Mesenchymal stem cell (in vitro differentiated cells and primary cell): ENCODE data around the gene VIPR2.

ENCODE experiments used
- DNase-seq: peaks from one replicate; pipeline ENCODE4 v3.0.0-alpha.2; 2013
- H2AFZ ChIP-seq: one replicate; pipeline ENCODE4 v1.6.1; 2013; ENCODE audit warnings: low read depth, mild to moderate bottlenecking, control low read depth, inconsistent platforms, low read length, moderate library complexity
- H2AK5ac ChIP-seq: 2 replicates; pipeline ENCODE4 v1.6.1; 2013; ENCODE audit warnings: low read length, moderate library complexity, mild to moderate bottlenecking, inconsistent platforms; ENCODE audit not compliant: severe bottlenecking
- H2BK120ac ChIP-seq: one replicate; pipeline ENCODE4 v1.6.1; 2013; ENCODE audit warnings: low read depth, mild to moderate bottlenecking, inconsistent platforms, low read length, moderate library complexity
- H2BK12ac ChIP-seq, 2 experiments: one replicate each; pipeline ENCODE4 v1.6.1; 2013; ENCODE audit warnings: inconsistent platforms in 2 of 2, low read length in 2 of 2, mild to moderate bottlenecking in 2 of 2, moderate library complexity in 2 of 2, control low read depth in 1 of 2
- H2BK15ac ChIP-seq: one replicate; pipeline ENCODE4 v1.6.1; 2013; ENCODE audit warnings: mild to moderate bottlenecking, low read depth, inconsistent platforms; ENCODE audit not compliant: poor library complexity, severe bottlenecking
- H2BK5ac ChIP-seq: 2 replicates; pipeline ENCODE4 v1.6.1; 2013; ENCODE audit warnings: low read depth, mild to moderate bottlenecking, low read length, control low read depth, inconsistent platforms; ENCODE audit not compliant: poor library complexity, severe bottlenecking
- H3K14ac ChIP-seq, 2 experiments: one replicate each; pipeline ENCODE4 v1.6.1; 2013; ENCODE audit warnings: inconsistent platforms in 2 of 2, low read length in 2 of 2, control low read depth in 1 of 2, mild to moderate bottlenecking in 1 of 2, moderate library complexity in 1 of 2
- H3K18ac ChIP-seq, 2 experiments: one replicate each; pipeline ENCODE4 v1.6.1; 2013; ENCODE audit warnings: inconsistent platforms in 2 of 2, low read length in 2 of 2, control low read depth in 1 of 2, low read depth in 1 of 2, mild to moderate bottlenecking in 1 of 2
- H3K23ac ChIP-seq, 2 experiments: one replicate each; pipeline ENCODE4 v1.6.1; 2013; ENCODE audit warnings: inconsistent platforms in 2 of 2, low read length in 2 of 2, mild to moderate bottlenecking in 2 of 2, moderate library complexity in 2 of 2, control low read depth in 1 of 2
- H3K27ac ChIP-seq: 2 replicates; pipeline ENCODE4 v1.5.1; 2013; ENCODE audit warnings: mild to moderate bottlenecking, moderate library complexity, low read length, control low read depth, inconsistent platforms; ENCODE audit not compliant: poor library complexity, severe bottlenecking
- H3K27me3 ChIP-seq, 2 experiments: 2 replicates each; pipeline versions ENCODE4 v1.6.1 to v1.7.0; 2013; ENCODE audit warnings: low read length in 2 of 2, mild to moderate bottlenecking in 2 of 2, moderate library complexity in 2 of 2, control low read depth in 1 of 2, inconsistent platforms in 1 of 2; ENCODE audit not compliant: control insufficient read depth in 1 of 2, insufficient read depth in 1 of 2
- H3K36me3 ChIP-seq, 2 experiments: 2 replicates each; pipeline versions ENCODE4 v1.6.1 to v1.7.0; 2013; ENCODE audit warnings: low read length in 2 of 2, control low read depth in 1 of 2, inconsistent platforms in 1 of 2, low read depth in 1 of 2, mild to moderate bottlenecking in 1 of 2; ENCODE audit not compliant: insufficient read depth in 2 of 2, control insufficient read depth in 1 of 2
- H3K4ac ChIP-seq, 2 experiments: one replicate each; pipeline ENCODE4 v1.6.1; 2013; ENCODE audit warnings: inconsistent platforms in 2 of 2, low read length in 2 of 2, mild to moderate bottlenecking in 2 of 2, moderate library complexity in 2 of 2, control low read depth in 1 of 2, low read depth in 1 of 2
- H3K4me1 ChIP-seq: 2 replicates; pipeline ENCODE4 v1.6.1; 2013; ENCODE audit warnings: low read depth, low read length, control low read depth; ENCODE audit not compliant: control insufficient read depth, insufficient read depth
- H3K4me2 ChIP-seq: 2 replicates; pipeline ENCODE4 v1.6.1; 2013; ENCODE audit warnings: low read length, mild to moderate bottlenecking, inconsistent platforms; ENCODE audit not compliant: poor library complexity, severe bottlenecking
- H3K4me3 ChIP-seq, 2 experiments: 2 replicates each; pipeline versions ENCODE4 v1.5.1 to v1.7.0; 2013; ENCODE audit warnings: low read length in 2 of 2, mild to moderate bottlenecking in 2 of 2, control low read depth in 1 of 2, low read depth in 1 of 2; ENCODE audit not compliant: insufficient read depth in 1 of 2
- H3K79me1 ChIP-seq: replicated peaks from 2 replicates; pipeline ENCODE4 v1.6.1; 2013; ENCODE audit warnings: mild to moderate bottlenecking, control low read depth, low read length, inconsistent platforms; ENCODE audit not compliant: poor library complexity, severe bottlenecking
- H3K9ac ChIP-seq: 2 replicates; pipeline ENCODE4 v1.7.0; 2013; ENCODE audit warnings: mild to moderate bottlenecking, low read length, moderate library complexity
- H3K9me3 ChIP-seq: 2 replicates; pipeline ENCODE4 v1.7.0; 2013; ENCODE audit warnings: mild to moderate bottlenecking, low read length; ENCODE audit not compliant: control insufficient read depth
- H4K8ac ChIP-seq: one replicate; pipeline ENCODE4 v1.6.1; 2013; ENCODE audit warnings: inconsistent platforms, mild to moderate bottlenecking, low read length, moderate library complexity
- H4K91ac ChIP-seq: one replicate; pipeline ENCODE4 v1.6.1; 2013; ENCODE audit warnings: mild to moderate bottlenecking, low read length, inconsistent platforms
- WGBS: methylation state at CpG from one replicate; pipeline ENCODE4 v1.1.7; 2013; ENCODE audit warnings: mixed read lengths; 5-methylcytosine and 5-hydroxymethylcytosine counted together

The VIPR2 gene

GRCh38 chr7:159099711-159100231 lies 44.9 kb downstream of the VIPR2 start:
- H3K36me3 ChIP-seq, result no peaks in the 10 kb centered on the region
- no peaks in the 10 kb centered on the region for H3K27me3 ChIP-seq
- no peak overlapping the region for H3K27ac ChIP-seq
- H2BK15ac ChIP-seq, result no peak overlapping the region
- no peak overlapping the region for H2AK5ac ChIP-seq
- no peak overlapping the region for H3K4ac ChIP-seq
- no peaks in the 10 kb centered on the region for H3K9me3 ChIP-seq
- no peak overlapping the region for H2BK12ac ChIP-seq
- DNase-seq, result no peak
- no peak overlapping the region for H4K91ac ChIP-seq
- H2BK5ac ChIP-seq, result no peak overlapping the region
- no peaks in the 10 kb centered on the region for H3K79me1 ChIP-seq
- H3K9ac ChIP-seq, result no peak overlapping the region
- no peak overlapping the region for H3K4me3 ChIP-seq
- H3K18ac ChIP-seq, result no peak overlapping the region
- no peak overlapping the region for H3K14ac ChIP-seq
- H3K4me1 ChIP-seq, result no peaks in the 10 kb centered on the region
- WGBS, result 82% methylated on average over 10 of the region's 10 CpGs
- no peak overlapping the region for H4K8ac ChIP-seq
- no peak overlapping the region for H3K23ac ChIP-seq
- H2BK120ac ChIP-seq, result no peak overlapping the region
- H3K4me2 ChIP-seq, result no peak overlapping the region
- no peak overlapping the region for H2AFZ ChIP-seq

GRCh38 chr7:159098811-159099655 lies 45.6 kb downstream of the VIPR2 start:
- 72% methylated on average over 18 of the region's 22 CpGs for WGBS
- no peak overlapping the region for H4K8ac ChIP-seq
- H2BK15ac ChIP-seq, result no peak overlapping the region
- no peak for DNase-seq
- H3K4me1 ChIP-seq, result no peaks in the 10 kb centered on the region
- no peaks in the 10 kb centered on the region for H3K79me1 ChIP-seq
- H3K27ac ChIP-seq, result no peak overlapping the region
- H2BK12ac ChIP-seq, result no peak overlapping the region
- no peaks in the 10 kb centered on the region for H3K9me3 ChIP-seq
- H2AFZ ChIP-seq, result no peak overlapping the region
- H3K4me2 ChIP-seq, result no peak overlapping the region
- H3K18ac ChIP-seq, result no peak overlapping the region
- no peak overlapping the region for H2BK120ac ChIP-seq
- H4K91ac ChIP-seq, result no peak overlapping the region
- H3K27me3 ChIP-seq, result no peaks in the 10 kb centered on the region
- H3K36me3 ChIP-seq, result no peaks in the 10 kb centered on the region
- H3K9ac ChIP-seq, result no peak overlapping the region
- no peak overlapping the region for H3K23ac ChIP-seq
- H3K14ac ChIP-seq, result no peak overlapping the region
- H3K4ac ChIP-seq, result no peak overlapping the region
- H2AK5ac ChIP-seq, result no peak overlapping the region
- no peak overlapping the region for H3K4me3 ChIP-seq
- no peak overlapping the region for H2BK5ac ChIP-seq

- Histone ChIP-seq H2BK15ac (no peak overlapping the region), H3K27ac (no peak overlapping the region), H3K23ac (no peak overlapping the region), H3K79me1 (no peaks in the 10 kb centered on the region), H2BK120ac (no peak overlapping the region), H2AK5ac (no peak overlapping the region), H2AFZ (no peak overlapping the region), H4K91ac (no peak overlapping the region), H3K18ac (no peak overlapping the region), H3K9ac (no peak overlapping the region), H3K4ac (no peak overlapping the region), H3K4me3 (no peak overlapping the region), H3K4me2 (no peak overlapping the region), H4K8ac (no peak overlapping the region), H3K9me3 (no peaks in the 10 kb centered on the region), H3K14ac (no peak overlapping the region), H2BK12ac (no peak overlapping the region), H2BK5ac (no peak overlapping the region), H3K27me3 (no peaks in the 10 kb centered on the region), H3K4me1 (no peaks in the 10 kb centered on the region), H3K36me3 (no peaks in the 10 kb centered on the region)
- DNase-seq, result no peak
- WGBS, result 77% methylated on average over 6 of the region's 6 CpGs
Observed at GRCh38 chr7:159098424-159098786, 46.3 kb downstream of the VIPR2 start.

GRCh38 chr7:159097661-159098423 lies 46.8 kb downstream of the VIPR2 start:
- Histone ChIP-seq H3K4me3 (no peak overlapping the region), H2AFZ (no peak overlapping the region), H4K8ac (no peak overlapping the region), H3K79me1 (no peaks in the 10 kb centered on the region), H3K14ac (no peak overlapping the region), H3K36me3 (no peaks in the 10 kb centered on the region), H4K91ac (no peak overlapping the region), H3K23ac (no peak overlapping the region), H3K9me3 (no peaks in the 10 kb centered on the region), H2BK120ac (no peak overlapping the region), H2BK15ac (no peak overlapping the region), H2AK5ac (no peak overlapping the region), H3K27ac (no peak overlapping the region), H3K4ac (no peak overlapping the region), H3K4me1 (no peaks in the 10 kb centered on the region), H3K18ac (no peak overlapping the region), H3K9ac (no peak overlapping the region), H2BK12ac (no peak overlapping the region), H3K27me3 (no peaks in the 10 kb centered on the region), H3K4me2 (no peak overlapping the region), H2BK5ac (no peak overlapping the region)
- WGBS, result 84% methylated on average over 23 of the region's 23 CpGs
- DNase-seq, result no peak
